HepG2 (cell line): Measurements from ENCODE around the gene TRPM5. TPM values are rescaled to one million over a fixed set of nuclear protein-coding genes. Genes with fewer than 3 reads are reported as not detected.

Experiments used
- CEBPG ChIP-seq: IDR thresholded peaks from 2 replicates; pipeline ENCODE4 v1.6.1; 2016
- FOXP1 ChIP-seq, 2 experiments: fragments of 450-650 bp in 1 of 2; IDR thresholded peaks; 2 replicates each; pipeline ENCODE4 v1.6.1; 2017 to 2018; ENCODE audit warnings: antibody characterized with exemption in 1 of 2
- FOXP4 ChIP-seq: sonication (generic); formaldehyde crosslinking; IDR thresholded peaks from 2 replicates; pipeline ENCODE4 v1.4.0; 2020; ENCODE audit warnings: missing genetic modification reagents
- HOXD1 ChIP-seq: sonication (generic); formaldehyde crosslinking; IDR thresholded peaks from 2 replicates; pipeline ENCODE4 v1.5.0; 2020; ENCODE audit warnings: missing genetic modification reagents
- NFAT5 ChIP-seq: sonication (generic); formaldehyde crosslinking; IDR thresholded peaks from 2 replicates; pipeline ENCODE4 v1.4.0; 2020; ENCODE audit warnings: missing genetic modification reagents
- PHF5A ChIP-seq: IDR thresholded peaks from one replicate; pipeline ENCODE4 v1.6.1; 2018; ENCODE audit warnings: low read depth, missing genetic modification reagents; ENCODE audit not compliant: unreplicated experiment
- PRDM4 ChIP-seq: sonication (generic); formaldehyde crosslinking; IDR thresholded peaks from 2 replicates; pipeline ENCODE4 v1.9.0; 2021; ENCODE audit warnings: missing genetic modification reagents, borderline replicate concordance
- RFXAP ChIP-seq: sonication (generic); formaldehyde crosslinking; IDR thresholded peaks from 2 replicates; pipeline ENCODE4 v1.4.0; 2020; ENCODE audit warnings: missing genetic modification reagents, borderline replicate concordance
- SNAPC2 ChIP-seq: sonication (generic); formaldehyde crosslinking; IDR thresholded peaks from 2 replicates; pipeline ENCODE4 v1.8.1; 2022; ENCODE audit warnings: mild to moderate bottlenecking, missing genetic modification reagents
- TGIF2 ChIP-seq: IDR thresholded peaks from 2 replicates; pipeline ENCODE4 v1.6.1; 2016; ENCODE audit warnings: control low read depth, missing compliant biosample characterization
- WIZ ChIP-seq: sonication (generic); formaldehyde crosslinking; IDR thresholded peaks from 2 replicates; pipeline ENCODE4 v1.5.1; 2020; ENCODE audit warnings: mild to moderate bottlenecking, missing genetic modification reagents
- ZBTB20 ChIP-seq: sonication (generic); formaldehyde crosslinking; IDR thresholded peaks from 2 replicates; pipeline ENCODE4 v1.8.1; 2023; ENCODE audit warnings: missing genetic modification reagents, low read depth, mild to moderate bottlenecking, borderline replicate concordance
- ZFP1 ChIP-seq: IDR thresholded peaks from 2 replicates; pipeline ENCODE4 v1.6.1; 2016
- ZNF20 ChIP-seq: sonication (generic); formaldehyde crosslinking; IDR thresholded peaks from 2 replicates; pipeline ENCODE4 v1.4.0; 2020; ENCODE audit warnings: mild to moderate bottlenecking, moderate library complexity, missing genetic modification reagents
- ZNF383 ChIP-seq: sonication (generic); formaldehyde crosslinking; IDR thresholded peaks from 2 replicates; pipeline ENCODE4 v1.4.0; 2020; ENCODE audit warnings: missing genetic modification reagents, mild to moderate bottlenecking, borderline replicate concordance
- ZNF598 ChIP-seq: sonication (generic); formaldehyde crosslinking; IDR thresholded peaks from 2 replicates; pipeline ENCODE4 v1.5.1; 2020; ENCODE audit warnings: mild to moderate bottlenecking, missing genetic modification reagents, borderline replicate concordance
- ZNF747 ChIP-seq: sonication (generic); formaldehyde crosslinking; IDR thresholded peaks from 2 replicates; pipeline ENCODE4 v1.8.1; 2023; ENCODE audit warnings: missing genetic modification reagents, mild to moderate bottlenecking, borderline replicate concordance
- ZNF770 ChIP-seq: sonication (generic); formaldehyde crosslinking; IDR thresholded peaks from 2 replicates; pipeline ENCODE4 v1.5.0; 2020; ENCODE audit warnings: mild to moderate bottlenecking, missing genetic modification reagents
- polyA plus RNA-seq, 8 experiments: library from polyadenylated mRNA; depleted of rRNA in 3 of 8; stranded (reverse) in 7 of 8; unstranded in 1 of 8; fragments of >200 nt; fragmentation: Illumina TruSeq in 4 of 8; extraction: Trizol in 4 of 8; gene quantifications; 2 replicates each; pipeline versions ENCODE4 v1.2.1 to v1.2.3, GENCODE V29; 2011 to 2016; ENCODE audit warnings: low read depth in 4 of 8, missing spikeins in 1 of 8, mixed read lengths in 1 of 8; ENCODE audit not compliant: insufficient read depth in 1 of 8
- total RNA-seq, 5 experiments: library from RNA; depleted of rRNA; stranded (reverse); fragments of >200 nt; fragmentation: Illumina TruSeq; extraction: Trizol; gene quantifications; 2 replicates each; pipeline ENCODE4 v1.2.3, GENCODE V29; 2016; ENCODE audit warnings: low read depth in 1 of 5

Gene TRPM5
- total and polyA plus RNA-seq, 2 of the 13 experiments (the other 11 are each of a cell fraction or from before 2014, with no cell fraction given) = 0.12 TPM; not detected in 1

- TF ChIP-seq PRDM4 (CRISPR knock-in tag) (no peak), ZNF598 (CRISPR knock-in tag) (no peak; the same call in 1 of the 2 replicates), ZNF20 (no peak), ZNF383 (CRISPR knock-in tag) (no peak), HOXD1 (CRISPR knock-in tag) (peak; percentile 9; the same call in 1 of the 2 replicates), NFAT5 (CRISPR knock-in tag) (no peak), ZNF770 (CRISPR knock-in tag) (0 out of 2 replicates have a peak, but pooled peaks have one; percentile 6), ZFP1 (CRISPR knock-in tag) (no peak), RFXAP (CRISPR knock-in tag) (no peak), SNAPC2 (CRISPR knock-in tag) (0 out of 2 replicates have a peak, but pooled peaks have one; percentile 32), FOXP1 (IDR thresholded peaks at IDR 0.05) (no peak), FOXP1 (CRISPR knock-in tag; IDR thresholded peaks at IDR 0.05) (no peak), ZBTB20 (0 out of 2 replicates have a peak, but pooled peaks have one; percentile 5), WIZ (CRISPR knock-in tag) (no peak), TGIF2 (no peak), PHF5A (CRISPR knock-in tag) (no peak), CEBPG (CRISPR knock-in tag) (no peak), FOXP4 (CRISPR knock-in tag) (no peak), ZNF747 (CRISPR knock-in tag) (no peak)
Observed at GRCh38 chr11:2400762-2401435, 43.4 kb downstream of the TRPM5 start (continued).
